Mesendoderm (in vitro differentiated cells): ENCODE measurements around the gene PYHIN1. TPM values are rescaled to one million over a fixed set of nuclear protein-coding genes. Genes with fewer than 3 reads are reported as not detected.
A peak's percentile ranks its signal among the peaks of the same experiment; 100 is the strongest.

ENCODE experiments used
- DNase-seq: peaks from one replicate; pipeline ENCODE4 v3.0.0; 2013
- H2AK5ac ChIP-seq: 2 replicates; pipeline ENCODE4 v1.6.1; 2013; ENCODE audit warnings: low read length, inconsistent platforms
- H2BK120ac ChIP-seq: 2 replicates; pipeline ENCODE4 v1.6.1; 2013; ENCODE audit warnings: low read depth, mild to moderate bottlenecking, low read length, moderate library complexity, mixed read lengths
- H2BK15ac ChIP-seq: replicated peaks from 2 replicates; pipeline ENCODE4 v1.6.1; 2013; ENCODE audit warnings: low read depth, mild to moderate bottlenecking, moderate library complexity
- H2BK5ac ChIP-seq: 2 replicates; pipeline ENCODE4 v1.6.1; 2013; ENCODE audit warnings: low read length, inconsistent platforms
- H3K18ac ChIP-seq: 2 replicates; pipeline ENCODE4 v1.6.1; 2013; ENCODE audit warnings: mild to moderate bottlenecking, low read length, mixed read lengths
- H3K23ac ChIP-seq: one replicate; pipeline ENCODE4 v1.6.1; 2013; ENCODE audit warnings: low read length
- H3K27ac ChIP-seq: 2 replicates; pipeline ENCODE4 v1.5.1; 2013; ENCODE audit warnings: low read depth, mild to moderate bottlenecking, inconsistent platforms, low read length, moderate library complexity
- H3K27me3 ChIP-seq: 2 replicates; pipeline ENCODE4 v1.6.1; 2013; ENCODE audit warnings: low read length, control low read depth, mild to moderate bottlenecking, inconsistent platforms; ENCODE audit not compliant: insufficient read depth, poor library complexity
- H3K36me3 ChIP-seq: 2 replicates; pipeline ENCODE4 v1.6.1; 2013; ENCODE audit warnings: low read length, inconsistent platforms; ENCODE audit not compliant: control insufficient read depth, insufficient read depth
- H3K4ac ChIP-seq: one replicate; pipeline ENCODE4 v1.6.1; 2013; ENCODE audit warnings: low read depth, mild to moderate bottlenecking, low read length, moderate library complexity
- H3K4me1 ChIP-seq: 2 replicates; pipeline ENCODE4 v1.6.1; 2013; ENCODE audit warnings: low read depth, low read length, inconsistent platforms; ENCODE audit not compliant: control insufficient read depth
- H3K4me2 ChIP-seq: 2 replicates; pipeline ENCODE4 v1.6.1; 2013; ENCODE audit warnings: low read length
- H3K4me3 ChIP-seq: 2 replicates; pipeline ENCODE4 v1.5.1; 2013; ENCODE audit warnings: mild to moderate bottlenecking, low read length
- H3K56ac ChIP-seq: one replicate; pipeline ENCODE4 v1.6.1; 2013; ENCODE audit warnings: low read length
- H3K79me1 ChIP-seq: 2 replicates; pipeline ENCODE4 v1.6.1; 2013; ENCODE audit warnings: low read length, inconsistent platforms
- H3K79me2 ChIP-seq: 2 replicates; pipeline ENCODE4 v1.6.1; 2013; ENCODE audit warnings: mild to moderate bottlenecking, low read length; ENCODE audit not compliant: control insufficient read depth, insufficient read depth
- H3K9ac ChIP-seq: 2 replicates; pipeline ENCODE4 v1.6.1; 2013; ENCODE audit warnings: low read length, inconsistent platforms
- H4K5ac ChIP-seq: one replicate; pipeline ENCODE4 v1.6.1; 2013; ENCODE audit warnings: low read length
- H4K8ac ChIP-seq: one replicate; pipeline ENCODE4 v1.6.1; 2013; ENCODE audit warnings: low read depth, mild to moderate bottlenecking, control low read depth, low read length, moderate library complexity
- WGBS: extraction: QIAGEN DNeasy Blood & Tissue Kit; methylation state at CpG from one replicate; pipeline ENCODE4 v1.1.7; 2013; ENCODE audit warnings: low lambda C conversion rate, missing lambda C conversion rate; ENCODE audit not compliant: insufficient coverage; ENCODE audit errors: extremely low coverage; 5-methylcytosine and 5-hydroxymethylcytosine counted together
- polyA plus RNA-seq, 2 experiments: library from polyadenylated mRNA; stranded (reverse); fragments of 200-250 nt; gene quantifications; one replicate each; pipeline ENCODE4 v1.2.3, GENCODE V29; 2013

The PYHIN1 gene
- polyA plus RNA-seq (2013, experiment 1 of 2), result not detected
- polyA plus RNA-seq (2013, experiment 2 of 2), result not detected

GRCh38 chr1:158931055-158931737 lies at the start of gene PYHIN1:
Gene PYHIN1 (plus strand): TSS chr1:158931552. CDS start chr1:158936911, 5,359 bp downstream.
- Histone ChIP-seq H2AK5ac (no peak within 1 kb of the TSS), H3K4me2 (no peak within 1 kb of the TSS), H3K27me3 (no peaks in the 10 kb centered on the region), H4K5ac (no peak within 1 kb of the TSS), H3K56ac (no peak within 1 kb of the TSS), H3K27ac (no peak within 1 kb of the TSS), H3K4me1 (no peaks in the 10 kb centered on the region), H3K79me1 (no peaks in the 10 kb centered on the region), H4K8ac (no peak within 1 kb of the TSS), H3K9ac (no peak within 1 kb of the TSS), H2BK5ac (no peak within 1 kb of the TSS), H3K23ac (no peak within 1 kb of the TSS), H2BK120ac (no peak within 1 kb of the TSS), H3K18ac (no peak within 1 kb of the TSS), H3K4ac (no peak within 1 kb of the TSS), H3K4me3 (no peak within 1 kb of the TSS), H2BK15ac (no peak within 1 kb of the TSS), H3K36me3 (no peaks in the 10 kb centered on the region), H3K79me2 (no peaks in the 10 kb centered on the region)
- WGBS, result no CpG with 5 or more reads among the region's 3 CpGs
- no peak for DNase-seq

GRCh38 chr1:158893654-158894053 lies 37.7 kb upstream of the PYHIN1 start:
- no peaks in the 10 kb centered on the region for H3K27me3 ChIP-seq
- no peaks in the 10 kb centered on the region for H3K79me1 ChIP-seq
- H3K79me2 ChIP-seq, result no peaks in the 10 kb centered on the region
- H3K9ac ChIP-seq, result no peak overlapping the region
- H3K4me2 ChIP-seq, result no peak overlapping the region
- no peak overlapping the region for H3K23ac ChIP-seq
- no peak overlapping the region for H2BK15ac ChIP-seq
- no peak overlapping the region for H3K56ac ChIP-seq
- H2BK120ac ChIP-seq, result no peak overlapping the region
- no peak overlapping the region for H3K18ac ChIP-seq
- no peak overlapping the region for H4K8ac ChIP-seq
- no peak for DNase-seq
- no peaks in the 10 kb centered on the region for H3K36me3 ChIP-seq
- H2BK5ac ChIP-seq, result no peak overlapping the region
- H4K5ac ChIP-seq, result no peak overlapping the region
- H3K27ac ChIP-seq, result no peak overlapping the region
- H3K4ac ChIP-seq, result no peak overlapping the region
- H3K4me1 ChIP-seq, result no peaks in the 10 kb centered on the region
- H2AK5ac ChIP-seq, result no peak overlapping the region
- no peak overlapping the region for H3K4me3 ChIP-seq

- Histone ChIP-seq H3K18ac (no peak overlapping the region), H3K4ac (no peak overlapping the region), H2AK5ac (no peak overlapping the region), H2BK15ac (no peak overlapping the region), H3K79me1 (no peaks in the 10 kb centered on the region), H2BK5ac (no peak overlapping the region), H3K79me2 (no peaks in the 10 kb centered on the region), H4K8ac (no peak overlapping the region), H3K27ac (no peak overlapping the region), H3K4me1 (no peaks in the 10 kb centered on the region), H3K27me3 (no peaks in the 10 kb centered on the region), H2BK120ac (no peak overlapping the region), H3K36me3 (no peaks in the 10 kb centered on the region), H3K56ac (no peak overlapping the region), H3K4me3 (no peak overlapping the region), H3K4me2 (no peak overlapping the region), H3K9ac (no peak overlapping the region), H4K5ac (no peak overlapping the region), H3K23ac (no peak overlapping the region)
- no peak for DNase-seq
- no CpG with 5 or more reads among the region's 2 CpGs for WGBS
Measured at GRCh38 chr1:158898722-158899121, 32.6 kb upstream of the PYHIN1 start.

- H3K36me3 ChIP-seq, result no peaks in the 10 kb centered on the region
- H3K79me1 ChIP-seq, result no peaks in the 10 kb centered on the region
- H4K5ac ChIP-seq, result no peak overlapping the region
- no peaks in the 10 kb centered on the region for H3K4me1 ChIP-seq
- H2BK5ac ChIP-seq, result no peak overlapping the region
- no peak overlapping the region for H3K4me3 ChIP-seq
- H3K9ac ChIP-seq, result no peak overlapping the region
- no peaks in the 10 kb centered on the region for H3K27me3 ChIP-seq
- no peak overlapping the region for H3K18ac ChIP-seq
- no peak overlapping the region for H2AK5ac ChIP-seq
- no peak overlapping the region for H2BK120ac ChIP-seq
- no peak overlapping the region for H3K27ac ChIP-seq
- no CpG with 5 or more reads among the region's 3 CpGs for WGBS
- no peak overlapping the region for H2BK15ac ChIP-seq
- DNase-seq, result no peak
- no peak overlapping the region for H3K4me2 ChIP-seq
- no peak overlapping the region for H3K56ac ChIP-seq
- no peak overlapping the region for H4K8ac ChIP-seq
- no peaks in the 10 kb centered on the region for H3K79me2 ChIP-seq
- no peak overlapping the region for H3K23ac ChIP-seq
- H3K4ac ChIP-seq, result no peak overlapping the region
Measured at GRCh38 chr1:158901623-158902022, 29.7 kb upstream of the PYHIN1 start.

GRCh38 chr1:158916085-158916484 lies 15.3 kb upstream of the PYHIN1 start:
- Histone ChIP-seq H2BK5ac (no peak overlapping the region), H2AK5ac (no peak overlapping the region), H3K27ac (no peak overlapping the region), H3K56ac (no peak overlapping the region), H3K4me3 (no peak overlapping the region), H2BK15ac (no peak overlapping the region), H3K18ac (no peak overlapping the region), H3K79me2 (no peaks in the 10 kb centered on the region), H3K4me2 (no peak overlapping the region), H3K27me3 (no peaks in the 10 kb centered on the region), H4K5ac (no peak overlapping the region), H3K36me3 (no peaks in the 10 kb centered on the region), H3K79me1 (no peaks in the 10 kb centered on the region), H3K4ac (no peak overlapping the region), H3K23ac (no peak overlapping the region), H4K8ac (no peak overlapping the region), H2BK120ac (no peak overlapping the region), H3K4me1 (no peaks in the 10 kb centered on the region), H3K9ac (no peak overlapping the region)
- no CpG with 5 or more reads among the region's 1 CpG for WGBS
- DNase-seq, result no peak

- no peak overlapping the region for H3K4ac ChIP-seq
- H3K4me3 ChIP-seq, result no peak overlapping the region
- no peaks in the 10 kb centered on the region for H3K4me1 ChIP-seq
- WGBS, result no CpG with 5 or more reads among the region's 2 CpGs
- H3K36me3 ChIP-seq, result no peaks in the 10 kb centered on the region
- H3K56ac ChIP-seq, result no peak overlapping the region
- no peak overlapping the region for H2BK15ac ChIP-seq
- H4K8ac ChIP-seq, result no peak overlapping the region
- H2AK5ac ChIP-seq, result no peak overlapping the region
- no peaks in the 10 kb centered on the region for H3K79me2 ChIP-seq
- no peak overlapping the region for H4K5ac ChIP-seq
- no peak overlapping the region for H3K27ac ChIP-seq
- no peak overlapping the region for H3K4me2 ChIP-seq
- DNase-seq, result peak; percentile 27
- H3K79me1 ChIP-seq, result no peaks in the 10 kb centered on the region
- no peak overlapping the region for H2BK120ac ChIP-seq
- no peak overlapping the region for H2BK5ac ChIP-seq
- H3K18ac ChIP-seq, result no peak overlapping the region
- H3K27me3 ChIP-seq, result no peaks in the 10 kb centered on the region
- H3K23ac ChIP-seq, result no peak overlapping the region
- no peak overlapping the region for H3K9ac ChIP-seq
Measured at GRCh38 chr1:158924677-158925076, 6.7 kb upstream of the PYHIN1 start.
